ENCODE data around the gene TPRG1L. TPM values are rescaled to one million over a fixed set of nuclear protein-coding genes. Genes with fewer than 3 reads are reported as not detected.

TPRG1L gene
- total RNA-seq, 2 donors from 2014 or later: 27.4 to 37.6 TPM

DNA sequence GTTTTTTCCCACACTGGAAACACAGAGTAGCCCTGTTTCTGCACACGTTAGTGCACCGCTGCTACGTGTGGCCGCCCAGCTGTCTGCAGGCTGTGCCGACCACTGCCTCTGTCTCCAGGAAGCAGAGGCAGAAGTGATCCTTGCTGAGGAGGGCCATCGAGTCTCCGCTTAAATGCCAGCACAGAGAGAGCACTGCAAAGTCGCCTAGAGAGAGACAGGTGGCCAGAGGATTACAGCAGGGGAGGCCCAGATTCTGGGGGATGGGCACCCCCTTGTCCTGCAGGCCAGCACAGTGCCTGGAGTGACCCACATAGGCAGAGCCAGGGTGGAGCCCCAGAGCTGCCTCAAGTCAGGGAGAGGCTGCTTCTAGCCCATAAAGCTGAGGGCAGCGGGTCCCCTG, 6.1 kb downstream of the TPRG1L start:
- ATAC-seq (ENCODE audit: insufficient number of reproducible peaks, low FRiP score, low read depth) (no peak), DNase-seq (ENCODE audit: low spot score) (no peak)
- no peak overlapping the region for H3K27ac ChIP-seq
- TF ChIP-seq, protein P1, sequence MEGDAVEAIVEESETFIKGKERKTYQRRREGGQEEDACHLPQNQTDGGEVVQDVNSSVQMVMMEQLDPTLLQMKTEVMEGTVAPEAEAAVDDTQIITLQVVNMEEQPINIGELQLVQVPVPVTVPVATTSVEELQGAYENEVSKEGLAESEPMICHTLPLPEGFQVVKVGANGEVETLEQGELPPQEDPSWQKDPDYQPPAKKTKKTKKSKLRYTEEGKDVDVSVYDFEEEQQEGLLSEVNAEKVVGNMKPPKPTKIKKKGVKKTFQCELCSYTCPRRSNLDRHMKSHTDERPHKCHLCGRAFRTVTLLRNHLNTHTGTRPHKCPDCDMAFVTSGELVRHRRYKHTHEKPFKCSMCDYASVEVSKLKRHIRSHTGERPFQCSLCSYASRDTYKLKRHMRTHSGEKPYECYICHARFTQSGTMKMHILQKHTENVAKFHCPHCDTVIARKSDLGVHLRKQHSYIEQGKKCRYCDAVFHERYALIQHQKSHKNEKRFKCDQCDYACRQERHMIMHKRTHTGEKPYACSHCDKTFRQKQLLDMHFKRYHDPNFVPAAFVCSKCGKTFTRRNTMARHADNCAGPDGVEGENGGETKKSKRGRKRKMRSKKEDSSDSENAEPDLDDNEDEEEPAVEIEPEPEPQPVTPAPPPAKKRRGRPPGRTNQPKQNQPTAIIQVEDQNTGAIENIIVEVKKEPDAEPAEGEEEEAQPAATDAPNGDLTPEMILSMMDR (IDR thresholded peaks at IDR 0.05): no peak
- H3K27me3 ChIP-seq (replicated peaks; ENCODE audit: insufficient read depth): no peaks in the 10 kb centered on the region
- H3K4me3 ChIP-seq: no peak overlapping the region
- no peaks in the 10 kb centered on the region for H3K9me3 ChIP-seq
- H3K36me3 ChIP-seq: peaks cover 59% of the 10 kb centered on the region
- H3K4me1 ChIP-seq (ENCODE audit: control insufficient read depth in 1 of 2, low read depth in 2 of 2): peaks cover under 1 to 1% of the 10 kb centered on the region in 2 donors

DNA sequence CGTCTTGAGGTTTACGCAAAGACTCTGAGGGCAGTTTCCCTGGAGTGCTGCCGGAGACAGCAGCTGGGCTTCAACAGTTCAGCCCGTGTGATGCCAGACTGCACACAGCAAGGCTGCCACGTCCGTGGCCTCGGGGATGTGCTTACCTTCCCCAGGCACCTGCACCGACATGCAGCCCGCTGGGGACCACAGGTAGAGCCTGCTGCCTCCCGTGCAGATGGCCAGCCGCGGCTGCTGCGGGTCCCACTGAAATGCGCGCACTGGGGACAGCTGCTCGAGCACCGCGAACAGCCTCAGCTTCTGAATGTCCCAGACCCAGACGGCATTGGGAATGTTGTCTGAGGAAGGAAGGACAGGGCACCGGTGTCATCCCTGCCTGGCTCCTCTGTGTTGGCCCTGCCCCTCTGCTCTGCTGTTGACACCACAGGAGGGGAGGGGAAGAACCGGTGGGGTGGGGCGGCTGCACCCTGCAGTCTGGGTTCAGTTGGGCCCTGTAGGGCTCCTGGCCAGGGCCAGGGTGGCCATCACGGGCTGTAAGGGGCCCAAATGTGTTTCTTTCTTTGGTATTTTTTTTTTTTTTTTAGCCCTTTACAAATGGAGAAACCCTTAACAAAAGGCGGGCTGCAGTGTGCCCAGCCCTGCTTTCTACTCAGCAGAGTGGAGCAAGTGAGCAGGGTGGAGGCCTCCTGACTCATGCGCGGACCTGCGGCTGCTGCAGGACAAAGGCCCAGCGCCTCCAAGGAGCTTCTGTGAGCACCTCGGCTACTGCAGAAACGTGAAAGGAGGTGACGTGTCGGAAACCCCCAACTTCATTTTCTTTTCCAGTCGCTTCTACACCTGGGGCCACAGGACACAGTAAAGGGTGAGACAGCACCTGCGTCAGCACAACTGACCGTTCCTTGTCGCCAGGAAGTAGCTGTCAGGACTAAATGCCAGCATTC, 6.8 kb downstream of the TPRG1L start:
- Histone ChIP-seq H3K9me3 (no peaks in the 10 kb centered on the region), H3K27ac (no peak overlapping the region), H3K4me1 (ENCODE audit: control insufficient read depth in 1 of 2, low read depth in 2 of 2) (no peaks in the 10 kb centered on the region), H3K27me3 (replicated peaks; ENCODE audit: insufficient read depth) (no peaks in the 10 kb centered on the region), H3K36me3 (peaks cover 66% of the 10 kb centered on the region), H3K4me3 (no peak overlapping the region)
- ATAC-seq (ENCODE audit: insufficient number of reproducible peaks, low FRiP score, low read depth) (no peak), DNase-seq (ENCODE audit: low spot score) (no peak)
- TF ChIP-seq, protein P1 (IDR thresholded peaks at IDR 0.05): no peak

DNA sequence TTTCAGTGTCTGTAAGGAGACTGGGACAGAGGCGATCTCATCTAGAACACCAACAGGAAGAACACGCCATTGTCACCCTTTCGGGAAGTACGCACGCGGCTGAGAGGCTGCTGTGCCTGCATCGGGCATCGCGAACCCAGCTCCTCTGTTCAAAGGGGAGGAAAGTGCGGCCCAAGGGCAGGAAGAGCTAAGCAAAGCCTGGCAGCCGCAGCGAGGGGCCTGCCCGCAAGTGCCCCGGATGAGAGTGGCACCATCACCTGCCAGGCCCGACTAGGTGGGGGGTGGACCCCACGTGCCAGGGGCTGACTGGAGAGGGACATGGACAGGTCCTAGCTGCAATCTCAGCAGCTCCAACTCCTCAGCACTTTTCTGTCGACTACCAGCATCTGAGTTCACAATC, 7.5 kb downstream of the TPRG1L start:
- no peak for DNase-seq (ENCODE audit: low spot score)
- H3K27me3 ChIP-seq (replicated peaks; ENCODE audit: insufficient read depth): no peaks in the 10 kb centered on the region
- H3K4me3 ChIP-seq: no peak overlapping the region
- H3K9me3 ChIP-seq: no peaks in the 10 kb centered on the region
- H3K4me1 ChIP-seq (ENCODE audit: control insufficient read depth in 1 of 2, low read depth in 2 of 2): no peaks in the 10 kb centered on the region
- no peak overlapping the region for H3K27ac ChIP-seq
- TF ChIP-seq, protein P1 (IDR thresholded peaks at IDR 0.05): no peak
- no peak for ATAC-seq (ENCODE audit: insufficient number of reproducible peaks, low FRiP score, low read depth)
- peaks cover 73% of the 10 kb centered on the region for H3K36me3 ChIP-seq

DNA sequence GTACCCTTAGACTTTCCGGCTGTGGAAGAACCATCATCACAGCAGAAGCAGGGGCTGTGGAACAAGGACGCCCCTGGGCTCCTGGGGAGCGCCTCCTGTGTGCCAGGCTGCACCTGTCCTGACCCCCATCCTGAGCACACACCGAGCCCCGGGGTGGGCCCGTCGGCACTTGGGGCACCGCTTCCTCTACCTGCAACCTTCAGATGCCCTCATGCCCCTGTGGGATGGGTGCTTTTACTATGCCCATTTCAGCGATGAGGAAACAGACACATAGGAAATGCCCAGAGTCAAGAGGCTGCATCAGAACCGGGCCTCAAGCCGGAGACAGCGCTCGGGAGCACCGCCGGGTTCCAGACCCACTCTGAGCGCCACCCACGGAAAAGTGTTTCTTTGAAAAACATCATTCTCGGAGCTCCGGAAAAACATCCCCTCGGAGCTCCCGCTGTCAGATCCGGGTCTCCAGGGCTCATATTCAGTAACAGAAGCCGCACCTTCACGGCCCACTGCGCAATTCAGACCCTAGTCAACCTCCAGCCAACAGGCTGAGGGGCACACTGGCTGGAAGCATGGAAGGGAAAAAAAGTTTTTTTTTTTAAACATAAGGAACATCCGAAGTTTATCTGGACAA, 8.0 kb downstream of the TPRG1L start:
- Histone ChIP-seq H3K36me3 (peaks cover 75% of the 10 kb centered on the region), H3K9me3 (no peaks in the 10 kb centered on the region), H3K27ac (no peak overlapping the region), H3K27me3 (replicated peaks; ENCODE audit: insufficient read depth) (no peaks in the 10 kb centered on the region), H3K4me1 (ENCODE audit: control insufficient read depth in 1 of 2, low read depth in 2 of 2) (no peaks in the 10 kb centered on the region), H3K4me3 (no peak overlapping the region)
- DNase-seq (ENCODE audit: low spot score) (no peak), ATAC-seq (ENCODE audit: insufficient number of reproducible peaks, low FRiP score, low read depth) (no peak)
- TF ChIP-seq, protein P1 (IDR thresholded peaks at IDR 0.05): no peak

DNA sequence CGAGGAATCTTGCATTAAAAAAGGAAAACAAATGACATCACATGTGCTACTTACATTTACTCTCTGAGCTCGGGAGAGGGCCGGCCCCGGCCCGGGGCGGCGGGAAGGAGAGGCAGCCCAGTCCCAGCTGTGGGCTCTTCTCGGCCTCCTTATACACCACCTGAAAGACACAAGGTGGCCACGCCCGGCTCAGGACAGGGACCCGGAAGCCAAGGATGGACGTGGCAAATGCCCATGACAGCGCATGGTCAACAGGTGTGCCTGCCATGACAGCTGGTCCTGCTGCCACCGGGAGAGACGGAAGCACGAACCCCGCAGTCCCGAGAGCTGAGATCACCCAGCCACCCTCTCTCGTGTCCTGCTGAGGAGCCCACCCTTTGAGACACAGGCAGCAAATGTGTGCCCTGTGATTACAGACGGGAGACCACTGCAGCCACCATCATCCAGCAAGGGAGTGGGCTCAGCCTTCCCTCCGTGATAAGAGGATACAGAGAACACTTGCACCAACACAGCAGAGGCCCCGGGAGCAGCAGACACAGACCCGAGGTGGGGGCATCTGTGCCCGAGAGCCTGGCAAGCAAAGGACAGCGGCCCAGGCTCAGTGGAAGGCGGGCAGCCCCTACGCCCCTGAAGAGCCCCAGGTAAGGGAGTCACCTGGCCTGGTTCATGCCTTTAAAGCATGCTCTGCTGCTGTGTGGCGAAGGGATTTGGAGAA, 8.7 kb downstream of the TPRG1L start:
- no peak for ATAC-seq (ENCODE audit: insufficient number of reproducible peaks, low FRiP score, low read depth)
- no peak for DNase-seq (ENCODE audit: low spot score)
- TF ChIP-seq, protein P1 (IDR thresholded peaks at IDR 0.05): no peak
- Histone ChIP-seq H3K27me3 (replicated peaks; ENCODE audit: insufficient read depth) (no peaks in the 10 kb centered on the region), H3K36me3 (peaks cover 75% of the 10 kb centered on the region), H3K4me1 (ENCODE audit: control insufficient read depth in 1 of 2, low read depth in 2 of 2) (no peaks in the 10 kb centered on the region), H3K27ac (no peak overlapping the region), H3K9me3 (no peaks in the 10 kb centered on the region), H3K4me3 (no peak overlapping the region)

Measured in thoracic aorta (tissue), 2 donors.